Glutamatergic neuron (in vitro differentiated cells): ENCODE data around the gene STUM. TPM values are rescaled to one million over a fixed set of nuclear protein-coding genes. Genes with fewer than 3 reads are reported as not detected.

Experiments
- DNase-seq: peaks from one replicate; pipeline ENCODE4 v3.0.0; 2022
- H3K27ac Mint-ChIP-seq: one replicate; pipeline ENCODE4 v1.8.0; 2020; ENCODE audit warnings: mild to moderate bottlenecking, mixed read lengths, inconsistent platforms; ENCODE audit not compliant: unreplicated experiment
- H3K27me3 Mint-ChIP-seq: one replicate; pipeline ENCODE4 v1.8.0; 2020; ENCODE audit warnings: mild to moderate bottlenecking, moderate library complexity, mixed read lengths, inconsistent platforms; ENCODE audit not compliant: unreplicated experiment
- H3K36me3 Mint-ChIP-seq: one replicate; pipeline ENCODE4 v1.8.0; 2020; ENCODE audit warnings: mild to moderate bottlenecking, mixed read lengths, inconsistent platforms; ENCODE audit not compliant: unreplicated experiment
- H3K4me1 Mint-ChIP-seq: one replicate; pipeline ENCODE4 v1.8.0; 2020; ENCODE audit warnings: mild to moderate bottlenecking, low read depth, mixed read lengths, inconsistent platforms; ENCODE audit not compliant: unreplicated experiment
- H3K4me3 Mint-ChIP-seq: one replicate; pipeline ENCODE4 v1.8.0; 2020; ENCODE audit warnings: mild to moderate bottlenecking, mixed read lengths, inconsistent platforms; ENCODE audit not compliant: unreplicated experiment
- H3K9me3 Mint-ChIP-seq: one replicate; pipeline ENCODE4 v1.8.0; 2020; ENCODE audit warnings: mild to moderate bottlenecking, moderate library complexity, mixed read lengths, inconsistent platforms; ENCODE audit not compliant: unreplicated experiment
- total RNA-seq: library from RNA; stranded (reverse); fragmentation: NEBNext Ultra II Directional; extraction: Animal tissue kit (Norgen Biotek cat#: 25700); gene quantifications from one replicate; pipeline ENCODE4 v1.2.1, GENCODE V29; 2021; ENCODE audit not compliant: unreplicated experiment
- TF ChIP-seq, protein P1 (sequence below): fragments of 200-600 bp; sonication (generic); IDR thresholded peaks from one replicate; pipeline ENCODE4 v1.5.0; 2021; ENCODE audit not compliant: partially characterized antibody, unreplicated experiment

Gene STUM
- total RNA-seq, 1 donor from 2014 or later = 11.0 TPM

DNA sequence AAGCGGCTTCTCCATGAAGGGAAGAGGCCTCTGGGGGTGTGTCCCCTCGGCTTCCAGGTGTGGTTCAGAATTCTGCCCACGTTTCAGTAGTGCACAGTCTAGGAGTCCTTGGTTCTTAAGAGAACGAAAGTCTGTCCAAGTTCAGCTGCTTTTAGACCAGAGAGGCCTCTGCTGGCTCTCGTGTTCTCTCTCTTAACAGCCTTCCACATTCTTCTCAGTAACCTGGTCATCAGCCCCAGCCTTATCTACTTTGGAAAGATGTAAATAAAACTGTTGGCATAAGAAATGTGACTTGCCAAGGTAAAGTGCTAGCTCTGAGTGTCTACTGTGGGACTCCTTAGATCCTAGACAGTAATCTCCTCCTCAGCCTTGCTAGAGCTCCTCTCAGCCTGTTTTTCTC is 15.3 kb upstream of the STUM start:
- H3K27ac Mint-ChIP-seq = no peak overlapping the region
- H3K9me3 Mint-ChIP-seq = no peaks in the 10 kb centered on the region
- H3K36me3 Mint-ChIP-seq = no peaks in the 10 kb centered on the region
- peaks cover 2% of the 10 kb centered on the region for H3K4me1 Mint-ChIP-seq
- no peak overlapping the region for H3K4me3 Mint-ChIP-seq
- DNase-seq = no peak
- TF ChIP-seq, protein P1, sequence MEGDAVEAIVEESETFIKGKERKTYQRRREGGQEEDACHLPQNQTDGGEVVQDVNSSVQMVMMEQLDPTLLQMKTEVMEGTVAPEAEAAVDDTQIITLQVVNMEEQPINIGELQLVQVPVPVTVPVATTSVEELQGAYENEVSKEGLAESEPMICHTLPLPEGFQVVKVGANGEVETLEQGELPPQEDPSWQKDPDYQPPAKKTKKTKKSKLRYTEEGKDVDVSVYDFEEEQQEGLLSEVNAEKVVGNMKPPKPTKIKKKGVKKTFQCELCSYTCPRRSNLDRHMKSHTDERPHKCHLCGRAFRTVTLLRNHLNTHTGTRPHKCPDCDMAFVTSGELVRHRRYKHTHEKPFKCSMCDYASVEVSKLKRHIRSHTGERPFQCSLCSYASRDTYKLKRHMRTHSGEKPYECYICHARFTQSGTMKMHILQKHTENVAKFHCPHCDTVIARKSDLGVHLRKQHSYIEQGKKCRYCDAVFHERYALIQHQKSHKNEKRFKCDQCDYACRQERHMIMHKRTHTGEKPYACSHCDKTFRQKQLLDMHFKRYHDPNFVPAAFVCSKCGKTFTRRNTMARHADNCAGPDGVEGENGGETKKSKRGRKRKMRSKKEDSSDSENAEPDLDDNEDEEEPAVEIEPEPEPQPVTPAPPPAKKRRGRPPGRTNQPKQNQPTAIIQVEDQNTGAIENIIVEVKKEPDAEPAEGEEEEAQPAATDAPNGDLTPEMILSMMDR = no peak
- no peaks in the 10 kb centered on the region for H3K27me3 Mint-ChIP-seq

DNA sequence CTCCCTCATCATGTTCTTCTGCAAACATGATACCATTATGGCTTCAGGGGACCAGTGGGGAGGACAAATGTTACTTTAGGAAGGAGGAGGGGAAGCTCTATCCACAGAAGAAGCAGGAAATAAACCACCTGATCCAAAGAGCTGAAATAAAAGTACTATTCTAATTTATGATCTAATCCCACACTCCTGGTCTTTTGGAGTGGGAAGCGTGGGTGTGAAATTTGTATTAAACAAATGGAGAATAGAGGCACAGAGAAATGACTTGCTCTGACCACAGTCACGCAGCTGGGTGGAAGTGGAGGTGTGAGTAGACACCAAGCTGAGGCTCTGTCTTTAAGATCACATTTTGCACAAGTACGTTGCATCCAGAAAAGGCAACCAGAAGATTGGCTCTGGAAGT is 14.5 kb upstream of the STUM start:
- no peak overlapping the region for H3K27ac Mint-ChIP-seq
- H3K4me1 Mint-ChIP-seq = peaks cover 2% of the 10 kb centered on the region
- DNase-seq = no peak
- TF ChIP-seq, protein P1 = no peak
- H3K9me3 Mint-ChIP-seq = no peaks in the 10 kb centered on the region
- H3K27me3 Mint-ChIP-seq = no peaks in the 10 kb centered on the region
- no peak overlapping the region for H3K4me3 Mint-ChIP-seq
- H3K36me3 Mint-ChIP-seq = peaks cover 5% of the 10 kb centered on the region

DNA sequence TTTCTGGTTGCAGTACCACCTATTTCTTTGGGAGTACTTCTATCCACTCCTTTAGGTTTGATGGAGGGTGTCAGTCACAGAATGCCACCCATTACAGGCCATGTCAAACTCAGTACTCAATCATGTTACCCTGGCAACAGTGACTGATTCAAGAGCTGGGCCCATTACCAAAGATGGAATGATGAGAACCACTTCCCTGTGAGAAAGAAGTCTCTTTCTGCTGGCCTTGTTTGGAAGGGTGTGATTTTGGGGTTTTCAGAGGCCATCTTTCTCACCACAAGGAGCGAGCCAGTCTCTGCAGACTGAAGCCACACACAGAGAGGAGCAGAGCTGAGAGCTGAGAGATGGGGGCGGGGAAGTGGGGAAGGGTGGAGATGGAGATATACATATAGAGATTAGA is 13.9 kb upstream of the STUM start:
- peaks cover 5% of the 10 kb centered on the region for H3K36me3 Mint-ChIP-seq
- TF ChIP-seq, protein P1 = no peak

DNA sequence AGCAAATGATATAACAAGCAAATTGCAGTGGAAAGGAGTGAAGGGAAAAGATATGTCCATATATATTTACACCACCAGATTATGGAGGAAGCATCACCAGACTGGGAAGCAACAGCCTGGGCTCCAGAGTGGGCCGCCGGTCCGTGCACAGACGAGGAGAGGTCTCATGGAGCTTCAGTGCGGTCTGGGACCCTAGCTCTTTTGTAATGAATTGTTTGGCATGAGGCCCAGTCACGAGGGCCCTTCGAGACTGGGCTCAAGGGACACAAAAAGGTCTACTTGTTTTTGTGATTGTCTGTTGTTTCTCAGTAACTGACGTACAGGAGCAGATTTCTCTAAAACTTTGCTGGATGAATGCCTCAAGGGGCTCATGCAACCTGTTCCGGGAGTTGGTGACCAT is 12.9 kb upstream of the STUM start:
- H3K4me1 Mint-ChIP-seq = peaks cover 2% of the 10 kb centered on the region
- TF ChIP-seq, protein P1 = no peak
- H3K4me3 Mint-ChIP-seq = no peak overlapping the region
- no peaks in the 10 kb centered on the region for H3K27me3 Mint-ChIP-seq
- peaks cover 5% of the 10 kb centered on the region for H3K36me3 Mint-ChIP-seq
- DNase-seq = no peak
- H3K9me3 Mint-ChIP-seq = no peaks in the 10 kb centered on the region
- H3K27ac Mint-ChIP-seq = no peak overlapping the region

More for the DNA sequence above, 13.9 kb upstream of the STUM start:
- no peak overlapping the region for H3K4me3 Mint-ChIP-seq
- H3K4me1 Mint-ChIP-seq = peaks cover 2% of the 10 kb centered on the region
- H3K9me3 Mint-ChIP-seq = no peaks in the 10 kb centered on the region
- H3K27ac Mint-ChIP-seq = no peak overlapping the region
- no peaks in the 10 kb centered on the region for H3K27me3 Mint-ChIP-seq
- no peak for DNase-seq

DNA sequence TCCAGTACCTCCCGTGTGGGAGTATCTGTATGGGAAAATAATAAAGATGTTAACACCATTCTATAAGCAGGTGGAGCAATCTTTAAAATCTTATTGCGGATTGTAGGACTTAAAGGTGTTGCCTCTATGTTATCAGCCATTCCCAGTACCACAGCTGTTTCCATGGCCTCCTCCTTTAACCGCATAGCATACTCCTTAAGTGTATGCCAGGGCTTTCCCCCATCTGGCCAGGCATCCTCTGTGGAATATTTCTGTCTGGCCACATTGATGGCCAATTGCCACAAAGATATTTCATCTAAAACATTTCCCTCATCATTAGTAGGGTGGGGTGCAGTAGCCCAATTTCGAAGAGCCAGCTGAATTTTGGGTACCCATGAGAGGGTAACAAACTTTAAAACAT is 7.3 kb upstream of the STUM start:
- Mint-ChIP-seq H3K27me3 (no peaks in the 10 kb centered on the region), H3K36me3 (peaks cover 5% of the 10 kb centered on the region), H3K9me3 (peaks cover 3% of the 10 kb centered on the region), H3K4me3 (no peak overlapping the region), H3K4me1 (peaks cover 9% of the 10 kb centered on the region), H3K27ac (no peak overlapping the region)
- no peak for DNase-seq
- TF ChIP-seq, protein P1 = no peak
